ENCODE data around the gene UNC93A. TPM values are rescaled to one million over a fixed set of nuclear protein-coding genes. Genes with fewer than 3 reads are reported as not detected.
"Not testable (repeated sequence)": the region's sequence is repeated elsewhere in the genome, so short reads cannot be mapped to it uniquely, and the experiment has no call there.

UNC93A gene
- total RNA-seq, 1 experiment from 2014 or later, result not detected

DNA sequence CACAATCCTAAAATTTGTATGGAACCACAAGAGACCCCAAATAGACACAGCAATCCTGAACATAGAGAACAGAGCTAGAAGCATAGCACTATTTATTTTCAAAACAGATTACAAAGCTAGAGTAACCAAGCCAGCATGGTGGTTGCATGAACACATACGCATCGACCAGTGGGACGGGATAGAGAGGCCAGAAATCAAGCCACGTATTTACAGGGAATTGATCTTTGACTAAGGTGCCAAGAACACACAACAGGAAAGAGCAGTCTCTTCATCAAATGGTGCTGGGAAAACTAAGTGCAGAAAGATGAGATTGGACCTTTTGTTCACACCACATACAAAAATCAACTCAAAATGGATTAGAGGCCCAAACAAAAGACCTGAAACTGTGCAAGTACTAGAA is 54.8 kb downstream of the UNC93A start:
- in situ Hi-C loops (cut with HindIII; ENCODE audit: low pct_unique_long_range_greater_than_20kb, low sequenced_read_pairs), result no loop called here
- no peak for DNase-seq (ENCODE audit: low read depth, low spot score)

DNA sequence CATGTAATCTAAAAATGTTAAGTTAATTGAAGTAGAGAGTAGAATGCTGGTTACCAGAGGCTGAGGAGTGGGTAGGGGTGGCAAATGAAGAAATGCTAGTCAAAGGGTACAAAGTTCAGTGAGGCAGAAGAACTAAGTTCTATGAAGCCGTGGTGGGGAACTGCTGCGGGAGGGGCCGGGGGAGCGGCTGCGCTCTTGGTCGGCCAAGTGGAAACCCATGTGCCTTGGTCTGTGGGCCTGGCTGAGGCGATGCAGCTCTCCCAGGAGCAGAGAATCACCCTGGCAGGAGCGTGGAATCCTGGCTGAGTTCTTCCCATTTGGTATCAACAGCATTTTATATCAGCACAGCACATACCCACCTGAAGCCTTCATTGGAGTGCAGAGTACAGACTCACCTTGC is 56.1 kb downstream of the UNC93A start:
- no peak for DNase-seq (ENCODE audit: low read depth, low spot score)
- in situ Hi-C loops (cut with HindIII; ENCODE audit: low pct_unique_long_range_greater_than_20kb, low sequenced_read_pairs), result no loop called here

DNA sequence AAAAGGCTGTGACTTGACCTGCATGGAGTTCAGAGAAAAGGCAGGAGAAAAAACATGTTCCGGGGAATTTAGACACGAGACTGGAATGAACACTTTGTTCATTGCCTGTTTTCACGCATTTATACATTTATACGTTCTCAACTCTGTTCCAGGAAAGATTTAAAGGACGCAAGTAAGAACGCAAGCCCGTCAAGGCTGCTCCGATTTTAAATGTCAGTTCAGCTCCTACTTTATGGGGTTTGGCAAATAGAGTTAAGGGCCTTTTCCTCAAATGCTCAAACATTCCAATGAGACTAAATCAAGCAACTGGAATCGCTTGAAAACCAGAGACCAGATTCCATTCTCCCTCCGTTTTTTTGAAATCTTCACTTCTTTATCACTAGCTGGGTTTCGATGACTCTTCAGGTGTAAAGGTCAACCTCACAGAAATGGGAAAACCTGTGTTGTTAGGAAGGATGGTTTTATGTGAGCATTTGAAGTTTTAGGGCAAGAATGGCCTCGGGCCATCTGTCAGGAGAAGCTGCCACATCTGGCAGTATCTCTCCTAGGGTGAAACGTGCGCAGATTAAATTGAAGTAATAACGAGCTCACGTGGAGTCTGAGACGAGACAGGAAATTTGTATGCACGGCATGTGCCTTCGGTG is 58.6 kb downstream of the UNC93A start:
- DNase-seq (ENCODE audit: low read depth, low spot score), result no peak
- in situ Hi-C loops (cut with HindIII; ENCODE audit: low pct_unique_long_range_greater_than_20kb, low sequenced_read_pairs), result no loop called here

DNA sequence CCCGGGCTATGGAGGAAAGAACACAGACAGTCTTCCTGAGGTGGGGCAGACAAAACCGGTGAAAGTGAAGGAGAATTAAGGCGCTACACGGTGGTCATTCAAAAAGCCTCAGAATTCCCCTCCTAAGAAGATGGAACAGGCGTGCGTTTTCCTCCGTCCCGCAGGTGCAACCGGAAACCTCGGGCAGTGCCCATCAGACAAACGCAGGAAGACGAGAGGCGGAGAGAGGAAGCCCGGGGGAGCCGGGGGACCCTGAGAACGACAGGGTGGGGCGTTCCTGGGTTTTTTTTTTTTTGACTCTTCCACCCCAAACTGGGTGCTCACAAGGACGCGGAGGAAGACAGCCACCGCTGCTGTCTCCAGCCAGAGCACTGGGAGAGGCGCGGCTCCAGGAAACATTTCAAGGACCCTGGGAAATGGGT is 59.2 kb downstream of the UNC93A start:
- DNase-seq (ENCODE audit: low read depth, low spot score), result no peak
- in situ Hi-C loops (cut with HindIII; ENCODE audit: low pct_unique_long_range_greater_than_20kb, low sequenced_read_pairs), result no loop called here

DNA sequence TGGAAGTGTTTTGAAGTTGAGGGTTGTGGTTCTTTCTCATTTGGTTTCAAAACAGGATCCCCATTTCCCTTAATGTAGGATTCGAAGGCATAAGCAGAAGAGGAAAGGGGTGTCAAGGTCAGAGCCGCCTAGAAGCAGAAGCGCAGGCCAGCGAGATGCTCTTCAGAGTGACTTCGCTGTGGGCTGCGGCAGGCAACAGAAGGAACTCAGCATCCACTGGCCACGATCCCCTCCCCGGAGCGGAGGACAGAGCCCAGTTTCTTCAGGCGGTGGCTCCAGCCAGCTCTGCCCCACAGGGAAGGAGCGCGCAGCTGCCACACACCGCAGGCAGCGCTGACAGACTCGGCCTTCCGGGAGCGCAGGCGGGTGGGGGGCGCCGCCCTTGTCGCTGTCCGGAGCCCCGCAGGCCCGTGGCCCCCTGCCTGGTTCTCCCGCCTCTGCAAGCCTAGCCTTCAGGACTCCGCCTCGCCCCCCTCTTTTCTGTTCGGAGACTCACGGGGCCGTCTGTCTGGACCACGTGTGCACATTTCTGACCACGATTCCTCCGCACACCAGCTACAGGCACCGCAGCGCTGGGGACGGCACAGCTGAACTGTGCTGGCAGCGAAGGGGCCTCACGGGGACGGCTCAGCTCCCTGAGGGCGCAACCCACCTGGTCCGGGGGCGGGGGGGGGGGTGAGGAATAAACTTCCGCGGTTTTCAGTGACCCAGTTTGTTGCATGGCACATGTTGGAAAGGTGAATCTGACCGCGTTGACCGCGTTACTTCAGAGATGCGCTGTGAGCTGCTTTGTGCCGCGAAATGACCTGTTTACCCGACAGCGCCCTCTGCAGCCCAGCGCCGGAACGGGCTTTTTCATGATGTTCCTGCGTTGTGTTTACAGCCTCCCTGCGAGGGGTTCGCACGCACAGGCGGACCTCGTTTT is 59.9 kb downstream of the UNC93A start:
- peak; percentile 50 for DNase-seq (ENCODE audit: low read depth, low spot score)
- in situ Hi-C loops (cut with HindIII; ENCODE audit: low pct_unique_long_range_greater_than_20kb, low sequenced_read_pairs), result no loop called here

DNA sequence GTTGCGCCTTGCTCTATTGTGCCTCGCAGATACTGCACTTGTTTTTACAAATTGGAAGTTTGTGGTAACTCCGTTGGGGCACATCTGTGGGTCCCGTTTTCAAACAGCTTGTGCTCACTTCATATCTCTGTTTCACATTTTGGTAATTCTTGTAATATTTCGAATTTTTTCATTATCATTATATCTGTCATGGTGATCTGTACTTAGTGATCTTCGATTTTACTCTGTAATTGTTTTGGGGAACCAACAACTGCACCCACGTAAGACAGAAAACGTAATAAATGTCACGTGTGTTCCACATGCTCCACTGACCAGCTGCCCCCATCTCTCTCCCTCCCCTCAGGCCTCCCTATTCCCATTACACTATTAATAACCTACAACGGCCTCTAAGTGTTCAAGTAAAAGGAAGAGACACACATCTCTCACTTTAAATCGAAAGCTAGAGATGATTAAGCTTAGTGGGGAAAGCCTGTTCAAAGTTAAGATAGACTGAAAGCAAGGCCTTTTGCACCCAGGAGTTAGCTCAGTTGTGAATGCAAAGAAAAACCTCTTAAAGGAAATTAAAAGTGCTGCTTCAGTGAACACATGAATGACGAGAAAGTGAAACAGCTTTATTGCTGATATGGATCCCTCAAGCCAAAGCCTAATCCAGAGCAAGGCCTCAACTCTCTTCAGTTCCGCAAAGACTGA is 60.7 kb downstream of the UNC93A start:
- no peak for DNase-seq (ENCODE audit: low read depth, low spot score)
- in situ Hi-C loops (cut with HindIII; ENCODE audit: low pct_unique_long_range_greater_than_20kb, low sequenced_read_pairs), result no loop called here

DNA sequence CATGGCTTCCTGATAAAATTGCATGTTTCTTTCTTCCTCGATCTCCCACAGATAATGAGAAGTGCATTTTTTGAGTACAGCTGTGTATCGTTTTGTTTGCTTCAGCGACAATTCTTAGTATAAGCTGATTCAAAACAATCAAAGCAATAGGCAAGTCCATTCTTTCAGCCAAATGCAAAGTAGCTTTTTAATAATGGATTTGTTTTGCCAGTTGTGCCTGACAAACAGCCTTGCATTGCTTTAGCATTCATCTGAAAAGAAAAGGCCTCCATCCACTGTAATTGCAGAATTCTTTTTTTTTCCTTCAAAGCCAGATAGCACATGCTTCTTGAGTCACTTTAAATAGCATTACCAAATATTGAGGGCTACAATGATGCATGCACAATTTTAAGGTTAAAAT is 65.8 kb downstream of the UNC93A start:
- DNase-seq (ENCODE audit: low read depth, low spot score), result no peak
- in situ Hi-C loops (cut with HindIII; ENCODE audit: low pct_unique_long_range_greater_than_20kb, low sequenced_read_pairs), result no loop called here

DNA sequence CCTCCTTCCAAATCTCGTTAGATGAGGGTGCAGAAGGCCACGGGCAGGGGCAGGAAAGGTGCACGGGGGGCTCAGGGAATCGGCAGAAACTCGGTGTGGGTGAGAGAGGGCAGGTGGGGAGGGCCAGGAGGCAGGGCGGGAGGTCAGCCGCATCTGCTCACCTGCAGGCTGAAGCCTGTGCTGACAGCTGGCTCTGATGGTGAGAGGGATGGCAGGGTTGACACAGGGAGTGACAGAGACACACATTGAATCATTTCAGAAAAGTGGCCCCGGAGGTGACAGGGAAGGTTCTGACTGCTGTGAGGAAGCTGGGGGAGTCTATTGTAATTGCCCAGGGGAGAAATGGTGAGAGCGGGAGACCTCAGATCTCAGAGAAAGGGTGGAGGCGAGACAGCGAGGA is 67.3 kb downstream of the UNC93A start:
- in situ Hi-C loops (cut with HindIII; ENCODE audit: low pct_unique_long_range_greater_than_20kb, low sequenced_read_pairs); DNase-seq (ENCODE audit: low read depth, low spot score): not testable (repeated sequence)

DNA sequence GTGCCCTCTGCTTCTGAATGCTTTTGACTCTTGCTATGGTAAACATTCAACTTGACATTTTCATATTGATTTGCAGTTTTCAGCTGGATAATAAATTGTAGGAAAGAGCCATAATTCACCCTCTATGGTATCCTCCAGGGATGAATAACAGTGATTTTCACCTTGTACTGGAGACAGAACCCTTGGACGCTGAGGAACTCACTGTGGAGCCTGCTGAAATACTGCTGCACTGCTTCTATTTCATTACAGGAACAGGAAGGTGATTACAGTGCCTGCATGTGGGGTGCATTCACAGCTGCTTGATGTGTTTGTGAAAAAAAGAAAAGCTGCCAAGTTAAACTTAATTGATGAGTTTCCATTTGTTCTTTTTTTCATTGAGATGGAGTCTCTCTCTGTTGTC is 70.1 kb downstream of the UNC93A start:
- in situ Hi-C loops (cut with HindIII; ENCODE audit: low pct_unique_long_range_greater_than_20kb, low sequenced_read_pairs); DNase-seq (ENCODE audit: low read depth, low spot score): not testable (repeated sequence)

Other genes with a start within 250 kb of the UNC93A start
- gene CCR6, start 168.2 kb upstream of the UNC93A start, total RNA-seq (2014; rRNA removed; shearing (Covaris generic)), result not detected in 2 replicates
- not detected in 2 replicates for gene GPR31, start 133.3 kb upstream of the UNC93A start, total RNA-seq (2014; rRNA removed; shearing (Covaris generic))
- gene TTLL2, start 33.8 kb downstream of the UNC93A start, total RNA-seq (2014; rRNA removed; shearing (Covaris generic)), result not detected in 2 replicates